ENCODE results near the gene TEX51. TPM values are rescaled to one million over a fixed set of nuclear protein-coding genes. Genes with fewer than 3 reads are reported as not detected.
A peak's percentile ranks its signal among the peaks of the same experiment; 100 is the strongest.

The TEX51 gene
- not detected for total RNA-seq

DNA sequence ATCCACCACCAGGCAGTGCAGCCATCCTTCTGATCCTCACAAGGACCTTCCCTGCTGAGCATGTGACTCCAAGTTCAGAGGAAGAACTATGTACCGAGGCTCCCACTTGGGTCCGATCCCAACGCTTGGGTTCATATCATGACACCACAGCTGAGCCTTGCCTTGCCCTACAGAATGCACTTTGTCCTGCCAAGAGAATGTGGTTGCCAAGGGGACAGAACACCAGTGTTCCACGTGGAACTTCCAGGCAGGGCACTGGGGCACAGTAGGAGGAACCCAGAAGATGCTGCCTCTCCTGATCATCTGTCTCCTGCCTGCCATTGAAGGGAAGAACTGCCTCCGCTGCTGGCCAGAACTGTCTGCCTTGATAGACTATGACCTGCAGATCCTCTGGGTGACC is at the start of gene TEX51:
TEX51 (plus strand) TSS at position 255 of the 400 bp plus-strand sequence; CDS start at position 284, 29 bp downstream.
- no peak for DNase-seq

DNA sequence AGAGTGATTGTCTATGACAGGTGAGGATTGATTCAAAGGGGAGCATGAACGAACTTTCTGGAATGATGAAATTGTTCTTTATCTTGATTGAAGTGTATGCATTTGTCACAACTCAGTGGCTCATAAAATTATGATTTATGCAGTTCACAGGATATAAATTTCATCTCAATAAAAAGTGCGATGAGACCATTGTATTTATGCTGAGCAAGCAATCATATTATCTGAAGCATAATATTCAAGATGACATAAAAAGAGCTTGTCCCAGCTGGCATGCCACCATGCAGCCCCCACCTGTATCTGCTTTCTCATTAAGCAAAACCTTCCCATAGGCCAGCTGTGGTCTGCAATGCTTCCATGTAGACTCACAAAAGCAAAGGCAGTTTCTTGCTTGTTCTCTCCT is 49.6 kb upstream of the TEX51 start:
- no peak for DNase-seq

DNA sequence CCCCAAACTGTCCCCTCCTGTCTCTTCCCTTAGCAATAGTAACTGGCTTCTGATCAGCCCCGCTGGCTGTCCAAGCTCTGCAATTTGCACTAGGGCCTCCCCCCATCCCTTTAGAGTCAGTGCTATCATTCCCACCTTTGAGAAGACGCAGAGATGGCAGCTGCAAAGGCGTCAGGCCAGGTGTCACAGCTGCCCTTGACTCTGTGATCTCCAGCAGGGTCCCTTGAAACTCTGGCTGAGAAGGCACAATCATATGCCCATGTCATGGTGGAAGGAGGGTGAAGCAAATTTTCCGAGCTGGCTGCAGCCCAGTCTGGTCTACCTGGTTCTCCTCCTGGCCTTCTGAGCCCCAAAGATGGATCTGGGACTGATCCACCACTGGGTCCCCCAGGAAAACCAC is 49.2 kb upstream of the TEX51 start:
- no peak for DNase-seq

DNA sequence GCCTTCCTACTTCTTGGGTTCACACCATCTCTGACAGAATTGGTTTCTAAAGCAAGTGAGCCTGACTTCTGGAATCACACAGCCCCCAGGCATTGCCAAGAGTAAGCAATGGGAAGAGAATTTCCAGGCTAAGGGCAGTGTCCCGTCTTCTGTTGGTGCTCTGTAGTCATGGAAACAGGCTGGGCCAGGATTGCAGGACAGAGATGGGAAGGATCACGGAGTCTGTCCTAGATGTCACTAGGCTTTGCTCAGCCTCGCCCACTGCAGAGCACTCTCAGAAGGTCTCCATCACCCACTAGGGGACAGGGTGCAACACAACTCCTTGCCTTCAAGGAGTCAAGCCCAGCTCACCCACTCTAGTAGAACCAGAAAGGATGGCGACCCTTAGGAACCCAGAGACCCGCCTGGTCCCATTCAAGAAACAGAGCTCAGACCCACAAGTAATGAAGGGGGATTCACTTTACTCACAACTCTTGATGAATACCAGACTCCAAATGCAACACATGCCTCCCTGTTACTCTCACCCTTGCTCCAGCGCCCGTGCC is 48.6 kb upstream of the TEX51 start:
- DNase-seq, result no peak

DNA sequence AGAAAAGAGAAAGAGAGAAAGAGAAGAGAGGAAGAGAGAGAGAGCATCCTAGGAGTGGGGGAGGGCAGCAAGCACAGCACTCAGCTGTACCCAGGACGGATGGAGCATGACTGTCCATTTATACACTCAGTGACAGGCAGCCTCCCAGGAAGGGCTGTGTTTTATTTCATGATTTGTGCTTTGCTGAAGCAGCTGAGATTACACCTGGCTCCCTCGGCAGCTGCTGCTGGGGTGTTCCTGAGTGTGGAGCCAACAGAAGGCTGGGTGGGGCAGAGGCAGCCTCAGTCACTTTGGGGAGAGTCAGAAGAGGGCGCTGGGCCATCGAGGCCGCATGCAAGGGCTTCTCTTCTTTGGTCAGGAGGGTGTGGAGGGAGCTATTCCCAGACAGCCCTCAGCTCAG is 47.8 kb upstream of the TEX51 start:
- DNase-seq, result peak; percentile 55

DNA sequence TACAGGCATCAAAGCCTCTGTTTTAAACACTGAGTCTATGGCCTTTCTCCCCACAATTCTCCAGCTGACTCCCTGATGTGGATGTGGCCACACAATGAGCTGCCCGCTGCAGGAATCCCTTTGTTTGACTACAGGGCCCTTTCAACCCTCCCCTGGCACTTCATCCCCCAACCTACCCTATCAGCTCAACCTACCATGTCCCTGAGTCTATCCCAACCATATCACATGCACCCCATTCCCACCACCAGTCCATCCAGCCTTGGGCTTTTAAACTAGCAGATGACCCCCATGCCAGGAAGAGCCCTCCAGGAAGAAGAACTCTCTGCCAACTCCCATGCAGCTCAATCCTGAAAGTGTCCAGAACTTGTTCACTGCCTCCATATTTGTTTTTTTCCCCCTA is 46.9 kb upstream of the TEX51 start:
- no peak for DNase-seq

DNA sequence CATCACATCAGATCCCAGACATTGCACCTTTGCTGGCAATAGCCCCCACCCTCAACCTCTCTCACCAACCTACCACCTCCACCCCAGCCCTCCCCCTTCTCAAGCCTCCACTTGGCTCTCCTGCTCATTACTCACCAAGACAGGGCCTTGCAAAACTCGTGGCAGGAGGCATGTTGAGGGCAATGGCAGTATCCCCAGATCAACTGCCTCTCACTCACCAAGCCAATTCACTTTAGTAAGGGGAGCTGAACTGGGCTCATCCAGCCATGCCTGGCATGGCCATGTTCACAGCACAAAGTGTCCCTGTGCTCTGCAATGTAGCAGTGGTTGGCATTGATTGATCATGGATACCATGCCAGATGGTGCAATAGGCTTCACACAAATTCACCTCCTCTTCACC is 46.3 kb upstream of the TEX51 start:
- DNase-seq, result no peak

DNA sequence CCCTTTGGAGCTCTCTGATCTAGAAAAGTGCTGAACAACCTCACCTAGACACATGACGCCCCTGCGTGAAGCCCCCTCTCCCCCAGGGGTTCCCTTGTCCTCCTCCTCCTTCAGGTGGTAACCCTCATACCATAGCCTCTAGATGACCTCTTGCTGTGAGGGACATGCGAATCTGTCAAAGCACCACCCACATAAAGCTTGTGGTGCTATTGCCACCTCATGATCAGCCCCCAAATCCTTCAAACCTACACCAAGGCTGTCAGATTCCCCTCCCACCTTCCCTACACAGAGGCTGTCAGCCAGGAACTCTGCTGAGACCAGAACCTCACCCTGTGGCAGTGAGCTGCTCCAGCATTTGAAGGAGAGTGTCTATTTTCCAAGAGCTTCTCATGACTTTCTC is 43.1 kb upstream of the TEX51 start:
- no peak for DNase-seq

DNA sequence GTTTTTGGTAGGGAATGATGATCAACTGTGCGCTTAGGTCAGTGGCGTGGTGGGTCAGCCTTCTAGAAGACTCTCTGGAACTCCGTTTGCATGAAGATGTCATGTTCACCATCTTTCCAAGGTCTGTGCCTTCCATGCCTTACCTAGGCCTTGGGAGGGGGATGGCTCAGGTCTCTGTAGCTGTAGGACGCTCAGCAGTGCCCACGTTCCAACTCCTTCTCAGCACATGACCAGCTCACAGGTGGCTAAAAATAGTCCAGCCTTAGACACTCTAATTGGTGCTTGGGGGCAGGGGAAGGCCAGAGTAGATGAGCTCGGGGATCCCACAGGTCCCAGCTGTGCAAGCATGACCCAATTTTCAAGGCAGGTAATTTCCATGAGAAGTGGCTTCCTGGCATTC is 42.3 kb upstream of the TEX51 start:
- no peak for DNase-seq

DNA sequence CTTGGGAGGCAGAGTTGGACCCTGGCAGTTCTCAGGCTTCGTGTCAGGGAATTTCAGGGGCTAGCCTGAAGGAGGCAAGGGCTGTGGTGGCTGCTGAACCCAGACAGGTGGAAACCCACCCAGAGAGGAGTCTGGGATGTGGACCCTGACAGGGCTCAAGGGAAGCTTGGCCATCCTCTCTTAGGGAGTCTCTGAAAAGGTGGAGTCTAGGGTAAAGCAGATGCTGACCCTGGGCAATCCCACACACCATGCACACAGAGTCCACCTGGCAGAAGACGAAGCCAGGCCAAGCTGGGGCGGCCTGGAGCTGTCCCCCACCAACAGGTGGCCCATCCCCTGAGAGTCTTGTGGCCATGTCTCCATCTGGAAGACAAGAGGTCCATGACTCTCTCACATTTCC is 41.2 kb upstream of the TEX51 start:
- DNase-seq, result no peak

DNA sequence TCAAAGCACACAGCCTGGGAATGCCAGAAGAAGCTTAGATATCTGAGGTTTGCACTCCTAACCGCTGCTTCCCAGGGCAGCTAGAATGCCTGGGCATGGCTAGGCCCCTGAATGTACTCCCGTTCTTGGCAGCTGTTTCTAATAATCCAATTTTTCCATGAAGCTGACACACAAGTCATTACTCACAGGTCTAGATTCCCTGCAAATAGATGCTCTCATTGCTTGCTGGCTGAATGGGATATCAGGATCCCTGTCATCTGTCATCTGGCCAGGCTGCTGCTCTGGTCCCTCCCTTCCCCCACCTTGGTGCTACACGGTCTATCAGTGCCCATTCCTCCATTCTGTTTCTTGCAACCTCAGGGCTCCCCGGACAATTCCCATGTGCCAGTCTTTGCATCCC is 40.7 kb upstream of the TEX51 start:
- DNase-seq, result peak; percentile 56

DNA sequence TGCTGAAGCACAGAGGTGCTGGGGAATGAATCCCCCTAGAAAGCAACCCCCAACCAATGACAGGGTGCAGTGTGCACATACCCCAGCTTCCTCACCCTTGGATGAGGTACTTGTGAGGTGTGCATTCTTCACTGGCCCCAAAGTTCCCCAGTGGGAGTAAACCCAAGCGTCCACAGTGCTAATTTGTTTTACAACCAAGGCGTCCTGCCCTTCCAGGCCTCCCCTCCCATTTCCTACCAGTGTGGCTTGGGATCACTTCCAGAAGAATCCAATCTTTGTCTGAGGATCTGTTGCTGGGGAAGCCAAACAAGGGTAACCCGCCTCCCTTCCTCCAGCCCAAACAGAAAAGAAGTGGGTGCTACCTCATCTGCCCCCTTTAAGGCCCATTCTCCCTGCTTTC is 40.3 kb upstream of the TEX51 start:
- DNase-seq, result no peak

DNA sequence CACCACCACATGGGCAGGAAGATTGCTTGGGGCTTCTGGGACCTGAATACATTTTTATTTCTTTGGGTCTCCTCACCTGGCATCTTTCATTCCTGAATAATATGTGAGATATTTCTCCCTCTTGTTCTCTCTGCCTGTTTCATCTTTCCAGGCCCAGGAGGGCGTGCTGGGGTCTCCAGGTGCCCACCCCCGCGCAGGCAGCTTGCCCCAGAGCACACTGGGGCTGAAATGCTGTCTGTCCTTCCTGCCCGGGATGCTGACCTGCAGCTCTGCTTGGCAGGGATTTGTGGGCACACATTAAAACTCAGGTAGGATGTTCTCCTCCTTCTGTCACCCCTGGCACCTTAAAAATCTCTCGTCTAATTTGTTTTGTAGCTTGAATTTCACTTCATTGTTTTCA is 39.7 kb upstream of the TEX51 start:
- DNase-seq, result no peak

DNA sequence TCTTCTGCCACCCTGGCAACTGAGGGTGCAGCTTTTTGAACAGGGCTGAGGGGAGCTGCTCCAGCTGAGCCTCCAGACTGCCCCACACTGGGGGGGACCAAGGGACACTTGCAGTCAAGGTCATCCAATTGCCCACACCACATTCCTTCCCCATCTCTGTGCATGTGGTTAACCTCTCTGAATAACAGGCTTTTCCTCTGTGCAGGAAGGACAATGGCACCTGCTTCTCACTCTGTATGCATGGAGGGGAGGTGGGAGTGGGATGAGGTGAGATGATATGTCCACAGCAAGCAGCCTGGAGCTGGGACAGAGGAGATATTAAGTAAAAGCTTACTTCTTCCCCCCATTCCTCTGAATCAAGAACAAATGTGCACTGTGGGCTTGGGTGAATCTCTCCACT is 39.1 kb upstream of the TEX51 start:
- DNase-seq, result no peak

DNA sequence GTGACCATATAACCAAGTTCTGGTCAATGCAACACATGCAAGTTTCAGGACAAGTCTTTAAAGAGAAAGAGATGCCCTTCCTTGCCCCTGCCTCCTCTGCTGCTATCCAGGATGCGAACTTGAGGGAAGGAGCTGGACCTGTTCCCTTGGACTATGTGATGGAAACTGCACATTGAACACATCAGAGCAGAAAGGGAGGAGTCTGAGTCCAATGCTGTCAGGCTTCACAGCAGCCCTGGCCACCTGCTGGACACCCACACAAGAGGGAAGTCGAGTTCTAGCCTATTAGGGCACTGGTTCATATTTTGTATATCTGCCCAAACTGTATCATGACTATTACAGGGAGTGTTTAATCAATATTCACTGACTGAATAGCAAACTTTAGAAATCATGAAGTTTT is 38.3 kb upstream of the TEX51 start:
- no peak for DNase-seq

DNA sequence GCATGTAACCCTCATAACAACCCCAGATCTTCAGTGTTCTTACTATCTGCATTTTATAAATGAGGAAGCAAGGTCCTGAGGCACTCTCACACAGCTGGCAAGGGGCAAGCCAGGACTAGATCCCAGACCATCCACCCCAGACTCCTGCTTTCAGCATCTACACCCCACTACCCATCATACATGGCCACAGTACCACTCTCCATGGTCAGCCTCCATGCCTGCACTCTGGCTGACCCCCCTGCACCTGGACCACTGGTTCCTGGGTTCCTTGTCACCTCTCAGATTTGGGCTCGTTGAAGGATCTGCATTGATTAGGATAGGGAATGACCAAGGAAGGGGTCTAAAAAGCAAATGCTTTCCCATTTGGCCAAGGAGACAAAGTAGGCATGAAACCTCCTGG is 36.0 kb upstream of the TEX51 start:
- no peak for DNase-seq

DNA sequence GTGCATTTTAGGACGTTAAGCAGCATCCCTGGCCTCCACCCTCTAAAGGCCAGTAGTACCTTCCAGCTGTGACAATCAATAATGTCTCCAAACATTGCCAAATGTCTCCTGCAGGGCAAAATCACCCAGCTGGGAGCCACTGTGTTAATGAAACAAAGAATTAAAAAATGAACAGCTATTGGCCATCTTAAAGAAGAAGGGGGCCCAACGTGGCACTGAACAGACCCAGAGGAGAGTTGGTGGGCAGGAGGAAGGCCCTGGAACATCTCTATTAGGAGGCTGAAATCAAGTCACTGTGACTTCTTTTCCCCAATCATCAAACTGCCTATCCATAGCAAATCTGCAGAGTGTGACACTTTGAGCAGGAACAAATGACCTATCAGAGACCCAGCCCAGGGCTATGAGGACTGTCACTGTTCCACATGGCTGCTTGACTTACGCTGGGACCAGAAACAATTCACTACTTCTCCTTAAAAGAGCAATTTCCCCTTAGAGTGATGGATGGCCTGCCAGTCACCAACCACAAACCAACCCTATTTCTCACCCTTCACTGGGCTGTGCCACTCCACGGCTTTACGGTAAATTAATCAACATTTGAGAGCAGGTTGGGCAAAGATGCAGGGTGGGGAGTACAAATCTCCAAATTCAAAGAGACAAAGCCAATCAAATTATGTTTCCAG is 35.2 kb upstream of the TEX51 start:
- no peak for DNase-seq

DNA sequence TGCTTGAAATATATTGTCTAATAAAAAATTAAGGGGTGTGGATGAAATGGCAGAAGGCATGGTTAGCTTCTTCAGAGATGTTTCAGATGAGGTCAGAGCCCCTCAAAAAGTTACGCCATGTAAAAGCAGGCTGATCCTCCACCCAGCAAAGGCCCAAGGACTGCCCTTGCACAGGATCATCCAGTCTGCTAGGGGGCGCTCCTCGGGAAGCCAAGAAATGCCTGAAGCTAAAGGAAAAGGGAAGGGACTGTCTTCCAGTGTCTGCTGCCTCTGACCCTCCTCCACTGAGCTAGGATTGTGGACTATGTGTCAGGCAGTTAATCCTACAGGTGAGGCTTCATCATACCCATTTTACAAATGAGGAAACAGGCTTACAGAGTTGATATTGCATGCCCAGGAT is 33.8 kb upstream of the TEX51 start:
- no peak for DNase-seq

DNA sequence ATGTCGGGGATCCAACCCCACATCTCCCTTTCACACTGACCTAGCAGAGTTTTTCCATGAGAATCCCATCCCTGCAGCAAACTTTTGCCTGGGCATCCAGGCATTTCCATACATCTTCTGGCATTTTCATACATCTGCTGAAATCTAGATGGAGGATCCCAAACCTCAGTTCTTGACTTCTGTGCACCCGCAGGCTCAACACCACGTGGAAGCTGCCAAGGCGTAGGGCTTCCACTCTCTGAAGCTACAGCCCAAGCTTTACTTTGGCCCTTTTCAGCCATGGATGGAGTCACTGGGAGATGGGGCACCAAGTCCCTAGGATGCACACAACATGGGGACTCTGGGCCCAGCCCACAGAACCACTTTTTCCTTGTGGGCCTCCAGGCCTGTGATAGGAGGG is 32.2 kb upstream of the TEX51 start:
- DNase-seq, result no peak

DNA sequence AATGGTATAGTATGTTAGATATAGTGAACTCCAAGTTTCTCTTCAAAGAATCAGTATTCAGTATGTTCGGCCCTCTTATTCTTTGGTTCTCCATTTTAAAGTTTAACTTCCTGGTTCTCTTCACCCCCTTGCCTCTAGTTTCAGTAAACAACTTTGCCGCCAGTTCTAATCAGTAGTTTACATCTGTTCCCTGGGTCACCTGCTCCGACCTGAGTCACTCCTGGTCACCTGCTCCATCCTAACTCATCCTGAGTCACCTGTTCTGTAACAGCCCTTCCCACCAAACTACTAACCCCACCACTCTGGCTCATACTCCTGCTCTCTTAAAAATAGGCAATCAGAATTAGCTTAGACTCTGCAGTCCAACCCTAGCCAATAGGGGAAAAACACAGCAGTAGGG is 23.7 kb upstream of the TEX51 start:
- DNase-seq, result no peak

DNA sequence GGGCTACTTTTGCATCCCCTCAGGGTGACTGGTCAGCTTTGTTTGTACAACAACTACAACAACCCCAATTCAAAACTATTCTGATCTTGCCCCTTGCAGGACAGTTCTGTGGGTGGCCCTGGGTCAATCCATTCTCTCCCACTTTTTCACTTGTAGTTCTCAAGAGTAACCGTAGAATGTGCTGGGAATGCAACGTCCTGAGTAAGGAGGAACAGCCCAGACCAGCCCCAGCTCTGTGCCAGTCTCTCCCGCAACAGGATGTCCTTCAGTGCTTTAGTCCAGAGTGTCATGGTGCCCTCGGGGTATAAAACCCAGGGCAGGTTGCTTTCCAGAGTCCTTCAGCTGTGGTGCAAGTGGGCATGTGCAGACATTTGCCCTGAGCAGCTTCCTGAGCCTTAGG is 22.1 kb upstream of the TEX51 start:
- no peak for DNase-seq

DNA sequence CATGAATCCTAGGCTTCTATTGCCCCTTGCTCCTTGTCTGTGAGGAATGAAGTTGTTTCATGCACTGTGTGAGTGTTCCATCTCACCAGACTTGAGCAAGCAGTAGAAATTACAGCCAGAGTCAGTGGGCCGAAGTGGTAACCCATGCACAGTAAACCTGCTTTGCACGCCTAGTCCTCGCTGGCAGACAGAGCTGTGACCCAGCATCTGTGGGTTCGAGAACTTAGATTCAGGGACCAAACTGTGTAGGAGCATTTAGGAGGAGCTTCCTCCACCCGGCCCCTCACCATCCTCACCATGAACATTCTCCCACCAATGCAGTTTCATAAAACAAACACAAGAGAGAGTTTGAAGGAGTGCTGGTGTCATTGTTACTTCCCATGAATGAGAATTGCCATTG is 21.6 kb upstream of the TEX51 start:
- no peak for DNase-seq

DNA sequence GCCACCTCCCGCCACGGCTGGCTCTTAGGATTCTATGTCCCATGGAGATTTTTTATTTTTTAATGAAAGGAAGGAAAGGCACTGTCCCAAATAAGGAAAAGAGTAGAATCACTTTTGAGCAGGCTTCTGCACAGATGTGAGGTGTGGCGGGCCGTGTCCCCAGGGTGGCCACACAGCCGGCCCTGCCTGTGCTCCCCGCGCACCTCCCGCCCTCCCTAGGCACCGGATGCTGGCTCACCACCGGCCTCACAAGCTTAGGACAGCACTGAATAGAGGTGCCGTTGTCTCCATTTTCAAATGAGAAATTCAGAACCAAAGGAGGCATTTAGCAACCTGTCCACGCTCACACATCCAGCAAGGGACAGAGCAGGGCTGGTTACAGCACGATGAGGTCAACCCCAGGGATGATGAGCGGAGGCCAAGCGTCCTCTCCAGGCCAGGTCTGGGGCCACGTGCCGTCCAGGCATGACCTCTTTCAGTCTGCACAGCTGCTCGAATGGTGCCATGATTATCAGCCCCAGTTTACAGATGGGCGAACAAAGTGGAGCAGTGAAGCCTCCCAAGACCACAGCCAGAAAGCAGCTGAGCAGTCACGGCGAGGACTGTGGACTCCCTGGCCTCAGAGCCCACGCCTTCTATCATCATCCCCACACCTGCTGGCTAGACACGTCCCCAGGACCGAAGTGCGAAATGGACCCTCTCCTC is 20.7 kb upstream of the TEX51 start:
- no peak for DNase-seq

DNA sequence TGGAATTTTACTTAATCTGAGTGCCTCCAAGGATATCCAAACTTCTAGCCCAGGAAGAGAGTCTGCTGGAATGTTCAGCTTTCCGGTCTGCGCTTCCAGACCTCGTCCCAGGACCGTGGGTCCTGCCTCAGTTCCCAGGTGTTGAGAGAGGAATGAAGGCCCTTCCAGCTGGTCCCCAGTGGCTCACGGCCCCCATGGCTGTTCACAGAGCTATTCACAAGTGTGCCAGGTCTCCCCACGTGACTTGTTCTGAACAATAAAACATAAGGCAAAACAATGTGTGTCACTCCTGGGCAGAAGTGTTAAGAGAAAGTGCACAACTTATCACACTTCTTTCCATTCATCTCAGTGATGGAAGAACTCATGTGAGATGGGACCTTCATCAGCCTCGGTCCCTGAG is 20.1 kb upstream of the TEX51 start:
- no peak for DNase-seq

Data from tongue (tissue), 2 donors.